Panc1 (cell line): Measurements from ENCODE around the gene CHST8. TPM values are rescaled to one million over a fixed set of nuclear protein-coding genes. Genes with fewer than 3 reads are reported as not detected.

Experiments used
- ATAC-seq: fragments of 200-7000 bp; cut with Tn5 transposase; 2 replicates; pipeline ENCODE4 v1.9.1; 2020; ENCODE audit warnings: mild to moderate bottlenecking, moderate library complexity
- BruUV-seq: library from RNA; stranded (reverse); fragments of 400-500 nt; replicated peaks from 2 replicates; lab custom pipeline; 2021; lab: Mats Ljungman, UMichigan
- CTCF ChIA-PET: fragments of 300-600 bp; sonication (Branson Sonifier 250); formaldehyde crosslinking; loops from one replicate; lab custom pipeline; 2022; ENCODE audit warnings: antibody characterized with exemption; lab: Charles Lee
- POLR2A ChIA-PET: fragments of 300-600 bp; sonication (Branson Sonifier 250); formaldehyde crosslinking; loops from one replicate; lab custom pipeline; 2022; ENCODE audit warnings: antibody characterized with exemption; lab: Charles Lee
- DNase-seq: peaks from one replicate; pipeline ENCODE4 v3.0.0-alpha.2; 2010; ENCODE audit warnings: low read depth, low spot score
- H3K27ac ChIP-seq: 2 replicates; pipeline ENCODE4 v1.5.1; 2011; ENCODE audit warnings: mild to moderate bottlenecking, low read length, inconsistent platforms
- H3K27me3 ChIP-seq: fragments of 200-500 bp; sonication (Bioruptor generic); 2 replicates; pipeline ENCODE4 v1.6.0; 2014; ENCODE audit warnings: low read length, inconsistent platforms; ENCODE audit not compliant: control insufficient read depth, insufficient read depth
- H3K36me3 ChIP-seq: fragments of 200-500 bp; sonication (Bioruptor generic); 2 replicates; pipeline ENCODE4 v1.5.1; 2014; ENCODE audit warnings: inconsistent platforms, mild to moderate bottlenecking, low read length, moderate library complexity; ENCODE audit not compliant: control insufficient read depth, insufficient read depth
- H3K4me1 ChIP-seq: 2 replicates; pipeline ENCODE4 v1.5.1; 2011; ENCODE audit warnings: inconsistent platforms, mild to moderate bottlenecking, low read length, moderate library complexity; ENCODE audit not compliant: control insufficient read depth, insufficient read depth
- H3K4me3 ChIP-seq, 2 experiments: 2 replicates each; pipeline ENCODE4 v1.5.1; 2011 to 2012; ENCODE audit warnings: low read depth in 2 of 2, low read length in 2 of 2, mild to moderate bottlenecking in 2 of 2, inconsistent platforms in 1 of 2, moderate library complexity in 1 of 2
- H3K9me3 ChIP-seq: fragments of 200-500 bp; sonication (Bioruptor generic); 2 replicates; pipeline ENCODE4 v1.5.1; 2014; ENCODE audit warnings: low read depth, mild to moderate bottlenecking, inconsistent platforms, low read length, moderate library complexity; ENCODE audit not compliant: control insufficient read depth, insufficient read depth
- POLR2AphosphoS5 ChIP-seq: IDR thresholded peaks from 2 replicates; pipeline ENCODE4 v1.6.1; 2012; ENCODE audit warnings: mild to moderate bottlenecking, low read depth, low read length, moderate library complexity
- SIN3A ChIP-seq: IDR thresholded peaks from 2 replicates; pipeline ENCODE4 v1.6.1; 2012; ENCODE audit warnings: low read depth, mild to moderate bottlenecking, low read length, moderate library complexity, borderline replicate concordance; ENCODE audit not compliant: insufficient read depth
- TCF7L2 ChIP-seq: IDR thresholded peaks from 2 replicates; pipeline ENCODE4 v1.6.1; 2011; ENCODE audit warnings: mild to moderate bottlenecking, low read depth, low read length, inconsistent platforms
- in situ Hi-C: cut with HindIII; loops from 2 replicates; pipeline ENCODE4 v1.10.0; 2016; ENCODE audit warnings: low sequenced_read_pairs, low pct_unique_long_range_greater_than_20kb
- intact Hi-C: fragments of 100-400 bp; cut with micrococcal nuclease; formaldehyde crosslinking; loops from one replicate; pipeline ENCODE4 v1.10.0; 2022; ENCODE audit not compliant: unreplicated experiment
- total RNA-seq: library from RNA; stranded (reverse); gene quantifications from one replicate; pipeline ENCODE4 v1.2.1, GENCODE V29; 2021; ENCODE audit not compliant: unreplicated experiment
- TF ChIP-seq, protein P1 (sequence below), 2 experiments: IDR thresholded peaks; 2 replicates each; pipeline ENCODE4 v1.6.1; 2011 to 2012; ENCODE audit warnings: low read depth in 2 of 2, control low read depth in 1 of 2, low read length in 1 of 2, mild to moderate bottlenecking in 1 of 2, moderate library complexity in 1 of 2; ENCODE audit not compliant: insufficient read depth in 1 of 2
- TF ChIP-seq, protein P2 (sequence below): fragments of 450-650 bp; IDR thresholded peaks from 2 replicates; pipeline ENCODE4 v1.5.1; 2017; ENCODE audit warnings: mild to moderate bottlenecking

CHST8 gene
- total RNA-seq, 1 experiment from 2014 or later: 0.28 TPM

GRCh38 chr19:33728141-33728540 lies 106.4 kb downstream of the CHST8 start:
- Histone ChIP-seq H3K4me1 (no peaks in the 10 kb centered on the region), H3K27me3 (peaks cover 32% of the 10 kb centered on the region), H3K36me3 (no peaks in the 10 kb centered on the region), H3K27ac (no peak overlapping the region), H3K4me3 (no peak overlapping the region), H3K9me3 (no peaks in the 10 kb centered on the region)
- intact Hi-C loops: no loop called here
- ChIA-PET POLR2A (interaction anchor here (0.7 kb wide), 1 partner anchor 156 kb away, joined by 6 read pairs; no protein-coding TSS in a partner anchor), CTCF (no interaction called here)
- no TSS peak for BruUV-seq
- ATAC-seq (no peak), DNase-seq (no peak)
- TF ChIP-seq, protein P1, sequence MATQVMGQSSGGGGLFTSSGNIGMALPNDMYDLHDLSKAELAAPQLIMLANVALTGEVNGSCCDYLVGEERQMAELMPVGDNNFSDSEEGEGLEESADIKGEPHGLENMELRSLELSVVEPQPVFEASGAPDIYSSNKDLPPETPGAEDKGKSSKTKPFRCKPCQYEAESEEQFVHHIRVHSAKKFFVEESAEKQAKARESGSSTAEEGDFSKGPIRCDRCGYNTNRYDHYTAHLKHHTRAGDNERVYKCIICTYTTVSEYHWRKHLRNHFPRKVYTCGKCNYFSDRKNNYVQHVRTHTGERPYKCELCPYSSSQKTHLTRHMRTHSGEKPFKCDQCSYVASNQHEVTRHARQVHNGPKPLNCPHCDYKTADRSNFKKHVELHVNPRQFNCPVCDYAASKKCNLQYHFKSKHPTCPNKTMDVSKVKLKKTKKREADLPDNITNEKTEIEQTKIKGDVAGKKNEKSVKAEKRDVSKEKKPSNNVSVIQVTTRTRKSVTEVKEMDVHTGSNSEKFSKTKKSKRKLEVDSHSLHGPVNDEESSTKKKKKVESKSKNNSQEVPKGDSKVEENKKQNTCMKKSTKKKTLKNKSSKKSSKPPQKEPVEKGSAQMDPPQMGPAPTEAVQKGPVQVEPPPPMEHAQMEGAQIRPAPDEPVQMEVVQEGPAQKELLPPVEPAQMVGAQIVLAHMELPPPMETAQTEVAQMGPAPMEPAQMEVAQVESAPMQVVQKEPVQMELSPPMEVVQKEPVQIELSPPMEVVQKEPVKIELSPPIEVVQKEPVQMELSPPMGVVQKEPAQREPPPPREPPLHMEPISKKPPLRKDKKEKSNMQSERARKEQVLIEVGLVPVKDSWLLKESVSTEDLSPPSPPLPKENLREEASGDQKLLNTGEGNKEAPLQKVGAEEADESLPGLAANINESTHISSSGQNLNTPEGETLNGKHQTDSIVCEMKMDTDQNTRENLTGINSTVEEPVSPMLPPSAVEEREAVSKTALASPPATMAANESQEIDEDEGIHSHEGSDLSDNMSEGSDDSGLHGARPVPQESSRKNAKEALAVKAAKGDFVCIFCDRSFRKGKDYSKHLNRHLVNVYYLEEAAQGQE (IDR thresholded peaks at IDR 0.05; ENCODE audit: insufficient read depth in 1 of 2, low read depth in 2 of 2, low read length in 1 of 2): no peak
- TF ChIP-seq, protein P2, sequence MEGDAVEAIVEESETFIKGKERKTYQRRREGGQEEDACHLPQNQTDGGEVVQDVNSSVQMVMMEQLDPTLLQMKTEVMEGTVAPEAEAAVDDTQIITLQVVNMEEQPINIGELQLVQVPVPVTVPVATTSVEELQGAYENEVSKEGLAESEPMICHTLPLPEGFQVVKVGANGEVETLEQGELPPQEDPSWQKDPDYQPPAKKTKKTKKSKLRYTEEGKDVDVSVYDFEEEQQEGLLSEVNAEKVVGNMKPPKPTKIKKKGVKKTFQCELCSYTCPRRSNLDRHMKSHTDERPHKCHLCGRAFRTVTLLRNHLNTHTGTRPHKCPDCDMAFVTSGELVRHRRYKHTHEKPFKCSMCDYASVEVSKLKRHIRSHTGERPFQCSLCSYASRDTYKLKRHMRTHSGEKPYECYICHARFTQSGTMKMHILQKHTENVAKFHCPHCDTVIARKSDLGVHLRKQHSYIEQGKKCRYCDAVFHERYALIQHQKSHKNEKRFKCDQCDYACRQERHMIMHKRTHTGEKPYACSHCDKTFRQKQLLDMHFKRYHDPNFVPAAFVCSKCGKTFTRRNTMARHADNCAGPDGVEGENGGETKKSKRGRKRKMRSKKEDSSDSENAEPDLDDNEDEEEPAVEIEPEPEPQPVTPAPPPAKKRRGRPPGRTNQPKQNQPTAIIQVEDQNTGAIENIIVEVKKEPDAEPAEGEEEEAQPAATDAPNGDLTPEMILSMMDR: no peak
- no peak for TF ChIP-seq TCF7L2
- no peak for TF ChIP-seq SIN3A
- no peak for TF ChIP-seq POLR2AphosphoS5
- in situ Hi-C loops: no loop called here

- TF ChIP-seq SIN3A (no peak), POLR2AphosphoS5 (no peak), TCF7L2 (no peak)
- TF ChIP-seq, protein P1 (IDR thresholded peaks at IDR 0.05; ENCODE audit: insufficient read depth in 1 of 2, low read depth in 2 of 2, low read length in 1 of 2): no peak
- TF ChIP-seq, protein P2: no peak
- BruUV-seq: no TSS peak
Measured at GRCh38 chr19:33730858-33731607, 109.3 kb downstream of the CHST8 start.

More at GRCh38 chr19:33730858-33731607, 109.3 kb downstream of the CHST8 start:
- Histone ChIP-seq H3K4me1 (no peaks in the 10 kb centered on the region), H3K9me3 (no peaks in the 10 kb centered on the region), H3K4me3 (no peak overlapping the region), H3K27ac (no peak overlapping the region), H3K27me3 (peaks cover 33% of the 10 kb centered on the region), H3K36me3 (no peaks in the 10 kb centered on the region)
- intact Hi-C loops (no loop called here), in situ Hi-C loops (no loop called here)
- no peak for DNase-seq
- ChIA-PET CTCF (no interaction called here), POLR2A (no interaction called here)
- ATAC-seq: no peak
